Psoas muscle (tissue), 8 donors: ENCODE data around the gene RPS3A. TPM values are rescaled to one million over a fixed set of nuclear protein-coding genes. Genes with fewer than 3 reads are reported as not detected.
"Not testable (repeated sequence)": the region's sequence is repeated elsewhere in the genome, so short reads cannot be mapped to it uniquely, and the experiment has no call there.

ENCODE experiments used
- ATAC-seq, 4 donors: fragments of 200-7000 bp; cut with Tn5 transposase; one replicate each; pipeline ENCODE4 v1.9.1; 2020; ENCODE audit warnings: moderate library complexity in 3 of 4, mild to moderate bottlenecking in 2 of 4
- DNase-seq, 2 donors: peaks; one replicate each; pipeline ENCODE4 v3.0.0-alpha.2; 2020
- H3K27ac ChIP-seq: fragments of 200-600 bp; one replicate; pipeline ENCODE4 v1.8.0; 2022
- H3K27me3 ChIP-seq, 3 donors: fragments of 200-600 bp in 1 of 3; one replicate each; pipeline versions ENCODE4 v1.6.1 to v1.8.0; 2013 to 2022; ENCODE audit warnings: low read length in 2 of 3, mild to moderate bottlenecking in 2 of 3, moderate library complexity in 1 of 3; ENCODE audit not compliant: insufficient read depth in 3 of 3
- H3K36me3 ChIP-seq, 2 donors: fragments of 200-600 bp in 1 of 2; one replicate each; pipeline versions ENCODE4 v1.6.1 to v1.8.0; 2013 to 2022; ENCODE audit warnings: low read depth in 1 of 2, mild to moderate bottlenecking in 1 of 2, moderate library complexity in 1 of 2; ENCODE audit not compliant: insufficient read depth in 1 of 2
- H3K4me1 ChIP-seq: fragments of 200-600 bp; one replicate; pipeline ENCODE4 v1.8.0; 2022
- H3K4me3 ChIP-seq: fragments of 200-600 bp; one replicate; pipeline ENCODE4 v1.8.0; 2022; ENCODE audit warnings: mild to moderate bottlenecking
- H3K9me3 ChIP-seq: fragments of 200-600 bp; one replicate; pipeline ENCODE4 v1.8.0; 2022
- WGBS, 3 donors: extraction: QIAGEN DNeasy Blood & Tissue Kit; methylation state at CpG; one replicate each; pipeline versions ENCODE4 v1.1.6 to v1.1.7; 2013; 5-methylcytosine and 5-hydroxymethylcytosine counted together
- intact Hi-C, 2 donors: fragments of 100-400 bp; cut with DNase I; formaldehyde crosslinking; loops; one replicate each; pipeline versions ENCODE4 v1.11.0 to v1.14.2; 2022
- polyA plus RNA-seq, 3 donors: library from polyadenylated mRNA; stranded (reverse); fragments of 200-250 nt; gene quantifications; one replicate each; pipeline ENCODE4 v1.2.3, GENCODE V29; 2013
- total RNA-seq, 4 donors: library from RNA; stranded (reverse); fragmentation: NEBNext Ultra II Directional in 2 of 4; extraction: Animal tissue kit (Norgen Biotek cat#: 25700) in 2 of 4; gene quantifications; one replicate each; pipeline versions ENCODE4 v1.2.1 to v1.2.4, GENCODE V29; 2021 to 2023
- TF ChIP-seq, protein P1 (sequence below): fragments of 200-600 bp; IDR thresholded peaks from one replicate; pipeline ENCODE4 v1.8.0; 2022; ENCODE audit warnings: antibody characterized with exemption
- donor health status: healthy with polysubstance abuse.
- donor health status: DM: no; HTN: no; CAD: no; lungs with moderate emphysema.
- donor health status: Bipolar disorder and iron deficiency.
- donor health status: healthy.
- donor health status: DM: yes; HTN: yes; CAD: no.
- donor health status: DM: no; HTN: no; CAD: no.
- donor health status: DM: no; HTN: no; CAD: no.
- donor health status: DM: yes; HTN: yes; CAD: no.

RPS3A gene
- total and polyA plus RNA-seq, 7 donors: 841 to 2,333 (median 1,071) TPM

DNA sequence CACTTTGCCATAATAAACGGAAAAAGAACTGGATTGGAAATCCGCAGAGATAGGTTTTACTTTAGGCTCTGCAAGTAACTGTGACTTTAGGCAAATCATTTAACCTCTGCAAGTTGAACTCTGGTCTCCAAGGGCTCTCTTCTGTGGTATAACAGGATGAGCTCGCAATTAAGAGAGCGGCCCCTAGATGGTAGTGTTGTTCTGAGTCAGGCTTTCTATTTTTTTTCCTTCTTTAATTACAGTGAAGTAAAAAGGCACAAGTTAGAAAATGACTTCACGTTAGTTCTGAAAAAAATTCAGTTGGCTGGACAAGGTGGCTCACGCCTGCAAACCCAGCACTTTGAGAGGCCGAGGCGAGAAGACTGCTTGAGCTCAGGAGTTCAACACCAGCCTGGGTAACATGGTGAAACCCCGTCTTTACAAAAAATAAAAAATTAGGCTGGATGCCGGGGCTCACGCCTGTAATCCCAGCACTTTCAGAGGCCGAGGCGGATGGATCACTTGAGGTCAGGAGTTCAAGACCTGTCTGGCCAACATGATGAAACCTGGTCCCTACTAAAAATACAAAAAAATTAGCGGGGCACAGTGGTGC is 18.0 kb downstream of the RPS3A start:
- Histone ChIP-seq H3K4me3 (no peak overlapping the region), H3K27me3 (no peaks in the 10 kb centered on the region), H3K27ac (peak overlapping the region; percentile 39), H3K36me3 (peaks cover 0 to 44% of the 10 kb centered on the region in 2 donors), H3K4me1 (no peaks in the 10 kb centered on the region), H3K9me3 (no peaks in the 10 kb centered on the region)
- intact Hi-C loops: loop anchor here in 1 of 2 donors (10.0 kb wide), 1 partner anchor 247 kb away; no protein-coding TSS in a partner anchor
- ATAC-seq (peak; percentile 55 to 86 (median 77)), DNase-seq (no peak)
- 34 to 41% (median 36%) methylated on average over 14 of the region's 14 CpGs for WGBS, 3 donors
- TF ChIP-seq, protein P1, sequence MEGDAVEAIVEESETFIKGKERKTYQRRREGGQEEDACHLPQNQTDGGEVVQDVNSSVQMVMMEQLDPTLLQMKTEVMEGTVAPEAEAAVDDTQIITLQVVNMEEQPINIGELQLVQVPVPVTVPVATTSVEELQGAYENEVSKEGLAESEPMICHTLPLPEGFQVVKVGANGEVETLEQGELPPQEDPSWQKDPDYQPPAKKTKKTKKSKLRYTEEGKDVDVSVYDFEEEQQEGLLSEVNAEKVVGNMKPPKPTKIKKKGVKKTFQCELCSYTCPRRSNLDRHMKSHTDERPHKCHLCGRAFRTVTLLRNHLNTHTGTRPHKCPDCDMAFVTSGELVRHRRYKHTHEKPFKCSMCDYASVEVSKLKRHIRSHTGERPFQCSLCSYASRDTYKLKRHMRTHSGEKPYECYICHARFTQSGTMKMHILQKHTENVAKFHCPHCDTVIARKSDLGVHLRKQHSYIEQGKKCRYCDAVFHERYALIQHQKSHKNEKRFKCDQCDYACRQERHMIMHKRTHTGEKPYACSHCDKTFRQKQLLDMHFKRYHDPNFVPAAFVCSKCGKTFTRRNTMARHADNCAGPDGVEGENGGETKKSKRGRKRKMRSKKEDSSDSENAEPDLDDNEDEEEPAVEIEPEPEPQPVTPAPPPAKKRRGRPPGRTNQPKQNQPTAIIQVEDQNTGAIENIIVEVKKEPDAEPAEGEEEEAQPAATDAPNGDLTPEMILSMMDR: peak; percentile 68

DNA sequence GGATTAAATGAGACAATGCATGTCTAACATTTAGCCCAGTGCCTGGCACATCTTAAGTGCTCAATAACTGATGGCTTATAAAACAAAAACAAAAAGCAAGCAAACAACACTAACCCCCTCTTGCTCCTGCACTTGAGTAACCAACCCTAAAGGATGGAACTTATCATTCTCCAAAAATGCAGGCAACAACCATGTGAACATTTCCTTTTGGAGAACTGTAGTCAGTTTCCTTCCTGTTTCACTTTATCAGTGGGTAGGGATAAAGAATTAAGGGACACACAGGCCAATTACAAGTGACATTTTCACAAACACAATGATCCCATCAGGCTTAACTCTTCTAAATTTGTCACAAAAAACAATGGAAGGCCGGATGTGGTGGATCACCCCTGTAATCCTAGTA is 30.4 kb downstream of the RPS3A start:
- Histone ChIP-seq H3K4me3 (no peak overlapping the region), H3K27me3 (no peaks in the 10 kb centered on the region), H3K4me1 (no peaks in the 10 kb centered on the region), H3K27ac (no peak overlapping the region), H3K9me3 (no peaks in the 10 kb centered on the region), H3K36me3 (peaks cover 0 to 95% of the 10 kb centered on the region in 2 donors)
- intact Hi-C loops: no loop called here
- 62 to 76% (median 74%) methylated on average over 1 of the region's 1 CpG for WGBS, 3 donors
- ATAC-seq (no peak), DNase-seq (no peak)
- TF ChIP-seq, protein P1: no peak

DNA sequence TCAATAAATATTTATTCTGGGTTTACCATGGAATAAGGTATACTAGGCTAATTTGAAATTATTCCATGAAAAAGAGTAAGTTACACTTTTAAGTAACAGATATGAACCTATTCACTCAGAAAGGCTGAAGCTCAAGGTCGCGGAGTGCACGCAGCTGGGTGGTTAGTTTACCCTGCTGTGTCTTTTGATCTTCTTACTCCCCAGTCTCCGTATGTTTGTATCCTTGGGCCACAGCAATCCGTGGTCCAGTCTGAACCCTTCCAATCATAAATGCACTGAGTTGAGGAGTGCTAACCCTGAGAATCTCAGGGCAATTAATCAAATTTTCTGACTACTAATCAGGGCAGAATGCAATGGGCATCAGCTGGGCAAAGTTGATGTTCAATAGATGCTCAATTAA is 33.9 kb downstream of the RPS3A start:
- Histone ChIP-seq H3K4me1 (no peaks in the 10 kb centered on the region), H3K4me3 (no peak overlapping the region), H3K9me3 (no peaks in the 10 kb centered on the region), H3K27me3 (no peaks in the 10 kb centered on the region), H3K27ac (no peak overlapping the region), H3K36me3 (peaks cover 0 to 81% of the 10 kb centered on the region in 2 donors)
- TF ChIP-seq, protein P1: no peak
- DNase-seq (no peak), ATAC-seq (no peak)
- 84 to 88% (median 84%) methylated on average over 5 of the region's 5 CpGs for WGBS, 3 donors
- intact Hi-C loops: no loop called here

DNA sequence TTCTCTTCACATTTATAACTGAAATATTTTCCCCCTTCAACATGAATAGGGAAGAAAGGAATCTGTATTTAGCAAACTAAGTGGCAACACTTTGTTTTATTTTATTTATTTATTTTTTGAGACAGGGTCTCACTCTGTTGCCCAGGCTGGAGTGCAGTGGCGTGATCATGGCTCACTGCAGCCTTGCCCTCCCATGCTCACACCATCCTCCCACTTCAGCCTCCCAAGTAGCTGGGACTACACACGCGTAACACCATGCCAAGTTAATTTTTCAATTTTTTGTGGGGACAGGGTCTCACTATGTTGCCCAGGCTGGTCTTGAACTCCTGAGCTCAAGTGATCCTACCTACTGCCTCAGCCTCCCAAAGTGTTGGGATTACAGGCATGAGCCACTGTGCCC is 36.6 kb downstream of the RPS3A start:
- H3K27me3 ChIP-seq, H3K9me3 ChIP-seq, H3K4me3 ChIP-seq, DNase-seq, H3K27ac ChIP-seq, intact Hi-C loops, H3K4me1 ChIP-seq, ATAC-seq: not testable (repeated sequence)
- WGBS, 3 donors: 92 to 97% (median 95%) methylated on average over 3 of the region's 3 CpGs
- H3K36me3 ChIP-seq: peaks cover 0 to 75% of the 10 kb centered on the region in 2 donors

DNA sequence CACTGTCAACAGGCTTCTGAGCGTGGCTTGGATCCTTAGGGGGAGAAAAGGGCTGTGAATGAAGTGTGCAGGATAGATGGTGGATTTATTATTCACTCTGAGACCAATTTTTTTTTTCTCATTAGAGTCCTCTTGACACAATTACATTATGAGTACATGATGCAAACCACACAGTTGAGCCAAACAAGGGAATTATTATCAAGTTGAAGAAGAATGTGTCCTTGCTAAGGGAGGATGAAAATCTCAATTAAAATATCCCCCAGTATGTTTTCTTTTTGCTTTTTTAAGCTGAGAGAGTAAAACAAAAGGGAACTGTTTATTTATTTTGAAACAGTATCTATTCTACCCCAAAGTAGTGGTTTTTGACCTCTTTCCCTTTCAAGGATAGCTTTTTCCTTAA is 40.4 kb downstream of the RPS3A start:
- ATAC-seq (no peak), DNase-seq (no peak)
- TF ChIP-seq, protein P1: no peak
- no peak overlapping the region for H3K27ac ChIP-seq
- H3K9me3 ChIP-seq: no peaks in the 10 kb centered on the region
- H3K27me3 ChIP-seq: no peaks in the 10 kb centered on the region
- H3K4me3 ChIP-seq: no peak overlapping the region
- H3K4me1 ChIP-seq: no peaks in the 10 kb centered on the region
- WGBS, 3 donors: 93 to 94% (median 94%) methylated on average over 1 of the region's 1 CpG
- H3K36me3 ChIP-seq: peaks cover 0 to 77% of the 10 kb centered on the region in 2 donors
- intact Hi-C loops: no loop called here
